Transverse colon (tissue), 3 donors: ENCODE measurements around the gene LRRC19.

Experiments
- CTCF ChIP-seq, 5 experiments: fragments of 200-600 bp in 3 of 5; fragments of 450-650 bp in 2 of 5; sonication (generic) in 3 of 5; IDR thresholded peaks; 1 replicate in 2 of 5; 2 replicates in 3 of 5; pipeline ENCODE4 v1.5.1; 2016 to 2017; ENCODE audit warnings: antibody characterized with exemption in 5 of 5, inconsistent platforms in 3 of 5, mild to moderate bottlenecking in 2 of 5, moderate library complexity in 1 of 5
- POLR2A ChIP-seq: fragments of 450-650 bp; IDR thresholded peaks from one replicate; pipeline ENCODE4 v1.6.1; 2016; ENCODE audit warnings: antibody characterized with exemption, mild to moderate bottlenecking, moderate library complexity

- TF ChIP-seq CTCF (IDR thresholded peaks at IDR 0.05): peak in 3 of 5 experiments; percentile 19 to 55 (median 34)
- peak; percentile 76 for TF ChIP-seq POLR2A
Observed at GRCh38 chr9:26946753-26947727, 58.4 kb downstream of the LRRC19 start, which contains the start of gene PLAA.
